Cardiac septum (tissue), 1 donor: ENCODE data around the gene ITPK1. TPM values are rescaled to one million over a fixed set of nuclear protein-coding genes. Genes with fewer than 3 reads are reported as not detected.
"Not testable (repeated sequence)": the region's sequence is repeated elsewhere in the genome, so short reads cannot be mapped to it uniquely, and the experiment has no call there.

ENCODE experiments used
- DNase-seq: peaks from one replicate; pipeline ENCODE4 v3.0.0-alpha.2; 2020; ENCODE audit warnings: low spot score
- intact Hi-C: fragments of 100-400 bp; cut with DNase I; formaldehyde crosslinking; loops from one replicate; pipeline ENCODE4 v1.14.0; 2022
- long read RNA-seq: library from polyadenylated mRNA; unstranded; transcript quantifications from one replicate; pipeline ENCODE4 v2.0.0, GENCODE V29; 2021
- total RNA-seq: library from RNA; stranded (reverse); fragmentation: NEBNext Ultra II Directional; extraction: Animal tissue kit (Norgen Biotek cat#: 25700); gene quantifications from one replicate; pipeline ENCODE4 v1.2.1, GENCODE V29; 2021
- donor health status: DM: no; HTN: no; CAD: no.

Gene ITPK1
- 77.1 TPM for total RNA-seq
- long read RNA-seq, full-length matches to known transcripts = 68 of 131 reads
- long read RNA-seq, partial matches to known transcripts = 22 of 131 reads
- long read RNA-seq, other reads (novel, unspliced or antisense) = 41 of 131 reads

GRCh38 chr14:93115821-93116675, at the start of gene ITPK1:
Gene ITPK1, minus strand, starts transcription at chr14:93115925. Its CDS starts 762 bp downstream, at chr14:93115163.
- intact Hi-C loops = loop anchor here (2.0 to 5.0 kb wide), 2 partner anchors 69 to 144 kb away; partner anchors contain the start of genes LYSET and MOAP1
- peak; percentile 80 for DNase-seq

DNA sequence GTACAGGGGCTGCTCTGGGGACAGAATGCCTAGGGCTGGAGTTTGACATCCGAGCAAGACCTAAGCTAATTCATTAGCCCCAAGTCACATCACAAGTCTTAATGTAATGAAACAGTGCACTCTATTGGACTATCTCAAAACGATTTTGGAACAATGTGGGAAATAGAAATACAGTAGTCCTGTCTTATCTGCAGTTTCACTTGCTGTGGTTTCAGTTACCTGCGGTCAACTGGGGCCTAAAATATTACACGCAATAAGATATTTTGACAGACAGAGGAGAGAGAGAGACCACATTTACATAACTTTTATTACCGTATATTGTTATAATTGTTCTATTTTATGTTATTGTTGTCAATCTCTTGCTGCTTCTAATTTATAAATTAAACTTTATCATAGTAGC, 47.8 kb upstream of the ITPK1 start:
- intact Hi-C loops = no loop called here
- no peak for DNase-seq

GRCh38 chr14:93161411-93161940, 45.8 kb upstream of the ITPK1 start:
- DNase-seq = no peak
- intact Hi-C loops = no loop called here

DNA sequence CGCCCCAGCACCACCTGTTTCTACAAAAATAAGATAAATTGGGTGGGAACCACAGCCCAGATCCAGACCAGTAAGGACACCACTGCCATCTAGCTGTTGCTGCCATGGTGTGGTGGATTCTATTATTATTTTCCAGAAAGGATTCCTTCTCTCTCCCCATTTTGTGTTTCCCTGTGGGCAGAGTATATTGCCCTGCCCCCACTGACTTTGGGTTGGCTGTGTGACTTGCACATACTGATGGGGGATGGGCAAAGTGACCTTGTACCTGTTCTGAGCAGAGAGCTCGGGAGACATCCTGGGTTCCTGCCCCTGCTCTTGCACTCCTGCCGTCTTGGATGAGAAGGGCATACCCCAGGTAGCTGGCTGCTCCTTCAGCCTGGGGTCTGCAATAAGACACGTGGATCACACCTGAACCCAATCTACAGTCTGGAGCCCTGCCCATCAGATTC, 44.7 kb upstream of the ITPK1 start:
- intact Hi-C loops = no loop called here
- no peak for DNase-seq

DNA sequence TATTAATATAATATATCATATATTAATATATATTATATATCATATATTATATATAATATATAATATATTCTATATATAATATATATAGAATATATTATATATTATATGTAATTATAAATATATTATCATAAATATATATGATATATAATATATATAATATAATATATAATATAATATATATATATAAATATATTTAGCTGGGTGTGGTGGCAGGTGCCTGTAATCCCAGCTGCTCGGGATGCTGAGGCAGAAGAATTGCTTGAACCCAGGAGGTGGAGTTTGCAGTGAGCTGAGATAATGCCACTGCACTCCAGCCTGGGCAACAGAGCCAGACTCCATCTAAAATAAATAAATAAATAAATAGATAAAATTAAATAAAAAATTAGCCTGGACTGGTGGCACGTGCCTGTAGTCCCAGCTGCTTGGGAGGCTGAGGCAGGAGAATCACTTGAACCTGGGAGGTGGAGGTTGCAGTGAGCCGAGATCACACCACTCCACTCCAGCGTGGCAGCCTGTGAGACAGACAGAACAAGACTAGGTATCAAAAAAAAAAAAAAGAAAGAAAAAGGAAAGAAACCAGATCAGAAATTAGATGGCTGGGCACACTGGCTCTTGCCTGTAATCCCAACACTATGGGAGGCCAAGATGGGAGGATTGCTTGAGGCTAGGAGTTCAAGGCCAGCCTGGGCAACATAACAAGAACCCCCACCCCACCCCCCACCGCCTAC, 44.1 kb upstream of the ITPK1 start:
- DNase-seq, intact Hi-C loops: not testable (repeated sequence)

DNA sequence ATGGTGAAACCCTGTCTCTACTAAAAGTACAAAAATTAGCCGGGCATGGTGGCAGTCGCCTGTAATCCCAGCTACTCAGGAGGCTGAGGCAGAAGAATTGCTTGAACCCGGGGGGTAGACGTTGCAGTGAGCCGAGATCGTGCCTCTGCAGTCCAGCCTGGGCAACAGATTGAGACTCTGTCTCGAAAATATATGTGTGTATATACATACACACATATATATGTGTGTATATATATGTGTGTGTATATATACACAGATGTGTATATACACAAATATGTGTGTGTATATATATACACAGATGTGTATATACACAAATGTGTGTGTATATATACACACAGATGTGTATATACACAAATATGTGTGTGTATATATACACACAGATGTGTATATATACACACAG, 42.6 kb upstream of the ITPK1 start:
- DNase-seq, intact Hi-C loops: not testable (repeated sequence)

DNA sequence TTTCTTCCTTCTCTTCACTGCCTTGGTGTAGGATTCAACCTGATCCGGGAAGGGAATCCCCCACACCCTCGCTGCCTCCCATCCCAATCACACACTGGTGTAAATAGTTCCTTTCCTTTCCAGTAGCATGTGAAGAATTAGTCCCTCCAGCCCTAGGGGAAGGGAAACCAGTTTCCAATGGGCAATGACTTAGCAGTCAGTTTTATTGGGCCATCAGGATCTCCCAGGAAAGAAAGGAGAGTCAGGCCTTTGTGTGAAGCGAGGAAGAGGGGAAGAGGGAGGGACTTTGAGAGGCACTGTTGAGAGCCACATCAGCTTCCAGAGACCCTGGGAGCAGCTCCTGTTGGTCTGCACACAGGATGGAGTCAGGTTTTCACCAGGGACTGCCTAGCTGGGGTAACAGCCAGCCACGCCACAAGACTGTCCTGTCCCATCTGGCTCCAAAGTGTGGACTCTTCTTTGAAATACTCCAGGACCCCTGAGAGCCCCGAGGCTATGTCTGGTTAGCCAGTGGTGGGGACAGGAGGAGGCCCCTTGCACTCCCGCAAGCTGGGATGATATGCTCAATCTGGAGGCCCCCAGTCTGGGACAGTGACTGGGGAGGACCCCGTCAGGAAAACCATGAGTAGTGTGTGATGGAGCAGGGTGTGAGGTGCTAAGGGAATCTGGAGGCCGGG, 41.1 kb upstream of the ITPK1 start:
- no peak for DNase-seq
- intact Hi-C loops = no loop called here

- intact Hi-C loops = no loop called here
Observed at GRCh38 chr14:93155667-93156066, 39.9 kb upstream of the ITPK1 start.

GRCh38 chr14:93153121-93153520, 37.4 kb upstream of the ITPK1 start:
- intact Hi-C loops = no loop called here
- no peak for DNase-seq

More at GRCh38 chr14:93155667-93156066, 39.9 kb upstream of the ITPK1 start:
- no peak for DNase-seq

- no peak for DNase-seq
Observed at GRCh38 chr14:93150227-93151208, 34.8 kb upstream of the ITPK1 start.

DNA sequence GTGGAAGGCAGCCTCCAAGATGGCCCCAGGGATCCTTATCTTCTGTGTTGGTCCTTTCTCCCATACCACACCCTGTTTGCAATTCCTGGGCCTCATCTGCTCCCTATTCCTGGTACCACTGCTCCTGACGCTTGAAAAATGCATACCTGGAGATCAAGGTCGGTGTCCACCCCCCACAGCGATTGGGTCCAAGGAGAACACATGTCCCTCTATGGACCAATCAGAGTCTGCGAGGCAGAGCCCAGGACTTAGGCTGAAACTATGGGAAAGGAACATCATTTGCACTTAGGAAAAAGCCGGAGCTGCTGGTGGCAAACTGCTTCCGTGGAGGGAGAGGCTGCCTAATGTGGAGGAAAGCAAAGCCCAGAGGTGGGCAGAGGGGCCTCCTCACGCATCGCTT, 33.3 kb upstream of the ITPK1 start:
- DNase-seq = no peak
- intact Hi-C loops = no loop called here

More at GRCh38 chr14:93150227-93151208, 34.8 kb upstream of the ITPK1 start:
- intact Hi-C loops = no loop called here

DNA sequence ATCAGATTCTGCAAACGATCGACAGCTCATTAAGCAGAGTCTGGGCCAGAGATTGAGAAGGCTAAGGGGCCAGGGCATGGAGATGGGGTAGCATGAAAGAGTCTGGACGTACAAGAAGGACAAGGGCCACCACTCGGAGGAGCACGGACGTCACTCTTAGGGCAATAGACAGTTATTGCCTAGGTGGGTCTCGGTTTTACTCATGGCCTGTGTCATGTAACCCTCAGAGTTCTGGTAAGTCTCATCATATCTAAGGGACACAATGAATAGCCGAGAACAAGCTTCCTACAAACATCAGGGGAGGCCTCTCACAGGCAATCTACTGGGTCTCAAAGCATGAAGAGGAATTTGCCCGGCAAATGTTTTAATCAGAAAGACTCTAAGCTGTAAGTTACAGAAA, 30.4 kb upstream of the ITPK1 start:
- no peak for DNase-seq
- intact Hi-C loops = no loop called here

GRCh38 chr14:93142854-93143652, 27.3 kb upstream of the ITPK1 start:
- intact Hi-C loops = no loop called here
- no peak for DNase-seq

DNA sequence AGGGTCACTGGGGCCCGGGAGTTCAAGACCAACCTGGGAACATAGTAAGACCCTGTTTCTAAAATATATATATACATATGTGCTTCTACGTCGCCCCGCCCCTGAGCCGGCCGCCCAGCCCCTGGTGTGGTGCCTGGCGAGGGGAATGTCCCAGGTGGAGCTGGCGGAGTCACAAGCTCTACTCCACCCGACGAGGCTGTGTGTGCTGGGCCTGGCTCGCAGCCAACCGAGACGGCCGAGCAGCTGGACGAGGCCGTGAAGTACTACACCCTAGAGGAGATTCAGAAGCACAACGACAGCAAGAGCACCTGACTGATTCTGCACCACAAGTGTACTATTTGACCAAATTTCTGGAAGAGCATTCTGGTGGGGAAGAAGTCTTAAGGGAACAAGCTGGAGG, 22.1 kb upstream of the ITPK1 start:
- intact Hi-C loops = loop anchor here (2.0 to 5.0 kb wide), 4 partner anchors 25 to 256 kb away; no protein-coding TSS in a partner anchor

DNA sequence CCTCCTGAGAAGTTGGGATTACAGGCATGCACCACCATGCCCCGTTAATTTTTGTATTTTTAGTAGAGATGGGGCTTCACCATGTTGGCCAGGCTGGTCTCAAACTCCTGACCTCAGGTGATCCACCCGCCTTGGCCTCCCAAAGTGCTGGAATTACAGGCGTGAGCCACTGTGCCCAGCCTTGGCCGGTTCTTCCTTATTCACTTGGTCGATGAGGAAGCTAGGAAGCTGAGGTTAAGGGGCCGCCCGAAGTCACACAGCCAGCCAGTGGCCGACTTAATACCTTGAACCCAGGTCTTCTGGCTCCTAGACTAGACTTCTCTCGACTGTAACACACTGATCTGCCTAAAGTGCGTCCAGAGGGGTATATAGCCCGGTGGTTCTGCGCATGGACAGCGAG, 20.8 kb upstream of the ITPK1 start:
- intact Hi-C loops = loop anchor here (5.0 kb wide), 2 partner anchors 164 to 254 kb away; no protein-coding TSS in a partner anchor
- not testable (repeated sequence) for DNase-seq

More for the DNA sequence above, 22.1 kb upstream of the ITPK1 start:
- no peak for DNase-seq

DNA sequence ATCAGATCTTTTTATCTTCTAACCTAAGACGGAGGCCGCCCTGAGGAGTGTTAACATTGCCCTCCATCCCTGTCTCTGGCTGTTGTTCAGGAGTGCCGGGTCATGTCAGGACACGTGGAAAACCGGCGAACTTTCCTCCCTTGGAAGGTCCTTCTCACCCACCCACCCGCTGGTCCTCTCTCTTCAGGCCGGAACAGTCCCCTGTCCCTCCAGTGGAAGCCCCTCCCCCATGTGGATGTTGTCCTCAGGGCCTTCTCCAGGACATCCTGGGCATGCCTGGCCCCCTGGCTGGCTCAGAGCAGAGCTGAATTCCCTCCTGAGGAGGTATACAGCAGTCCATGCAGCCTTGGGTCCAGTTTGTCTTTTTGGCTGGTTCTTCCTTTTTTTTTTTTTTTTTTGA, 20.3 kb upstream of the ITPK1 start:
- no peak for DNase-seq
- intact Hi-C loops = loop anchor here (5.0 kb wide), 2 partner anchors 164 to 254 kb away; no protein-coding TSS in a partner anchor

- DNase-seq = no peak
- intact Hi-C loops = loop anchor here (5.0 kb wide), 2 partner anchors 163 to 253 kb away; no protein-coding TSS in a partner anchor
Observed at GRCh38 chr14:93135399-93135798, 19.7 kb upstream of the ITPK1 start.
